ENCODE results near the gene METAP2.

- no peak for TF ChIP-seq POLR2A (IDR thresholded peaks at IDR 0.05)
- TF ChIP-seq, protein P1, sequence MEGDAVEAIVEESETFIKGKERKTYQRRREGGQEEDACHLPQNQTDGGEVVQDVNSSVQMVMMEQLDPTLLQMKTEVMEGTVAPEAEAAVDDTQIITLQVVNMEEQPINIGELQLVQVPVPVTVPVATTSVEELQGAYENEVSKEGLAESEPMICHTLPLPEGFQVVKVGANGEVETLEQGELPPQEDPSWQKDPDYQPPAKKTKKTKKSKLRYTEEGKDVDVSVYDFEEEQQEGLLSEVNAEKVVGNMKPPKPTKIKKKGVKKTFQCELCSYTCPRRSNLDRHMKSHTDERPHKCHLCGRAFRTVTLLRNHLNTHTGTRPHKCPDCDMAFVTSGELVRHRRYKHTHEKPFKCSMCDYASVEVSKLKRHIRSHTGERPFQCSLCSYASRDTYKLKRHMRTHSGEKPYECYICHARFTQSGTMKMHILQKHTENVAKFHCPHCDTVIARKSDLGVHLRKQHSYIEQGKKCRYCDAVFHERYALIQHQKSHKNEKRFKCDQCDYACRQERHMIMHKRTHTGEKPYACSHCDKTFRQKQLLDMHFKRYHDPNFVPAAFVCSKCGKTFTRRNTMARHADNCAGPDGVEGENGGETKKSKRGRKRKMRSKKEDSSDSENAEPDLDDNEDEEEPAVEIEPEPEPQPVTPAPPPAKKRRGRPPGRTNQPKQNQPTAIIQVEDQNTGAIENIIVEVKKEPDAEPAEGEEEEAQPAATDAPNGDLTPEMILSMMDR (IDR thresholded peaks at IDR 0.05 in 4 of 5, conservative IDR thresholded peaks at IDR 0.05 in 1 of 5), result no peak
These were observed 10.6 kb downstream of the METAP2 start for GRCh38 chr12:95484524-95484923.
